ENCODE data around the gene GOLGA8S. TPM values are rescaled to one million over a fixed set of nuclear protein-coding genes. Genes with fewer than 3 reads are reported as not detected.
"Not testable (repeated sequence)": the region's sequence is repeated elsewhere in the genome, so short reads cannot be mapped to it uniquely, and the experiment has no call there.

The GOLGA8S gene
- total and polyA plus RNA-seq, 2 experiments from 2014 or later, result 0.05 TPM; not detected in 1

DNA sequence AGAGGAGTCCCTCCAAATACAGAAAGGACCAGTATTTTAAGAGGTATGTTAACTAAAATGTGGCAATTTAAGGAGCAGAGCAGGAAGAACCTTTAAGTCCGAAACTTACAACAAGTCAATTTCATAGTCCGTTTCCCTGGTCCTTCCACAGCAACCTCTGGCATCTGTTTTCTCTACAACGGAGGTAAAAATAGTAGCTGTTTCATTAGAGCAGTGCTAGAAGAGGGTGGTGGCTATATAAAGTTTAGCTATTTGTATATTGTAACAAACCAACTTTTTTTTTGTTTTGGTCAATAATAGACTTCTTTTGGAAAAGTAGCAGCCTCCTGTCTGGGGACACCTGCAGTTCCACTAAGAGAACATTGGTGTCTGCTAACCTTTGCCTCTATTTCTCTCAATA lies 17.3 kb downstream of the GOLGA8S start:
- H2AFZ ChIP-seq, result peak overlapping the region; percentile 86; the same call in 1 of the 2 replicates
- peaks cover 10% of the 10 kb centered on the region for H3K9me3 Mint-ChIP-seq
- H3K27me3 ChIP-seq (ENCODE audit: insufficient read depth); H3K9me2 ChIP-seq (ENCODE audit: insufficient read depth); H3K27ac Mint-ChIP-seq; H3K79me2 ChIP-seq (replicated peaks; ENCODE audit: insufficient read depth); H4K20me1 ChIP-seq (replicated peaks; ENCODE audit: insufficient read depth); H3K27me3 Mint-ChIP-seq (ENCODE audit: insufficient read depth, low read depth, poor library complexity); H3K36me3 Mint-ChIP-seq (ENCODE audit: low read depth); H3K36me3 ChIP-seq (ENCODE audit: insufficient read depth); H3K4me1 Mint-ChIP-seq; H3K4me3 ChIP-seq; H3K4me3 Mint-ChIP-seq; ATAC-seq; H3K4me1 ChIP-seq (ENCODE audit: insufficient read depth); H3F3A ChIP-seq (replicated peaks; ENCODE audit: low read depth); H3K27ac ChIP-seq (ENCODE audit: low read depth); DNase-seq (ENCODE audit: low spot score); H3K4me2 ChIP-seq: not testable (repeated sequence)

DNA sequence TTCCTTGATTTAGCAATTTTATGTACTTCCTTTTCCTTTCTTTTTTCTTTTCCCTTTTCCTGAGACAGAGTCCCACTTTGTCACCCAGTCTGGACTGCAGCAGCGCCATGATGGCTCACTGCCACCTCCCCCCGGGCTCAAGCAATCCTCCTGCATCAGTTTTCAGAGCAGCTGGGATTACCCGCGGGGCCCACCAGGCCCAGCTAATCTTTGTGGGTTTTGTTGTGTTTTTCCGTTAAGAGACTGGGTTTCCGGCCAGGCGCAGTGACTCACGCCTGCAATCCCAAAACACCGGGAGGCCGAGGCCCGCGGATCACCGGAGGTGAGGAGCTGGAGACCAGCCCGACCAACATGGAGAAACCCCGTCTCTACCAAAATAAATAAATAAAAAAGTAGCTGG lies 17.7 kb downstream of the GOLGA8S start:
- H2AFZ ChIP-seq, result peak overlapping the region; percentile 86; the same call in 1 of the 2 replicates
- H3K4me3 ChIP-seq, result no peak overlapping the region
- H3K4me3 Mint-ChIP-seq, result no peak overlapping the region
- H3K36me3 ChIP-seq (ENCODE audit: insufficient read depth), result no peaks in the 10 kb centered on the region
- no peaks in the 10 kb centered on the region for H3K27me3 ChIP-seq (ENCODE audit: insufficient read depth)
- TF ChIP-seq EZH2 (IDR thresholded peaks at IDR 0.05; ENCODE audit: low read depth, unreplicated experiment), result no peak
- TF ChIP-seq, protein P1, sequence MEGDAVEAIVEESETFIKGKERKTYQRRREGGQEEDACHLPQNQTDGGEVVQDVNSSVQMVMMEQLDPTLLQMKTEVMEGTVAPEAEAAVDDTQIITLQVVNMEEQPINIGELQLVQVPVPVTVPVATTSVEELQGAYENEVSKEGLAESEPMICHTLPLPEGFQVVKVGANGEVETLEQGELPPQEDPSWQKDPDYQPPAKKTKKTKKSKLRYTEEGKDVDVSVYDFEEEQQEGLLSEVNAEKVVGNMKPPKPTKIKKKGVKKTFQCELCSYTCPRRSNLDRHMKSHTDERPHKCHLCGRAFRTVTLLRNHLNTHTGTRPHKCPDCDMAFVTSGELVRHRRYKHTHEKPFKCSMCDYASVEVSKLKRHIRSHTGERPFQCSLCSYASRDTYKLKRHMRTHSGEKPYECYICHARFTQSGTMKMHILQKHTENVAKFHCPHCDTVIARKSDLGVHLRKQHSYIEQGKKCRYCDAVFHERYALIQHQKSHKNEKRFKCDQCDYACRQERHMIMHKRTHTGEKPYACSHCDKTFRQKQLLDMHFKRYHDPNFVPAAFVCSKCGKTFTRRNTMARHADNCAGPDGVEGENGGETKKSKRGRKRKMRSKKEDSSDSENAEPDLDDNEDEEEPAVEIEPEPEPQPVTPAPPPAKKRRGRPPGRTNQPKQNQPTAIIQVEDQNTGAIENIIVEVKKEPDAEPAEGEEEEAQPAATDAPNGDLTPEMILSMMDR (conservative IDR thresholded peaks at IDR 0.05; ENCODE audit: low read depth in 2 of 2), result no peak
- TF ChIP-seq, protein P2, sequence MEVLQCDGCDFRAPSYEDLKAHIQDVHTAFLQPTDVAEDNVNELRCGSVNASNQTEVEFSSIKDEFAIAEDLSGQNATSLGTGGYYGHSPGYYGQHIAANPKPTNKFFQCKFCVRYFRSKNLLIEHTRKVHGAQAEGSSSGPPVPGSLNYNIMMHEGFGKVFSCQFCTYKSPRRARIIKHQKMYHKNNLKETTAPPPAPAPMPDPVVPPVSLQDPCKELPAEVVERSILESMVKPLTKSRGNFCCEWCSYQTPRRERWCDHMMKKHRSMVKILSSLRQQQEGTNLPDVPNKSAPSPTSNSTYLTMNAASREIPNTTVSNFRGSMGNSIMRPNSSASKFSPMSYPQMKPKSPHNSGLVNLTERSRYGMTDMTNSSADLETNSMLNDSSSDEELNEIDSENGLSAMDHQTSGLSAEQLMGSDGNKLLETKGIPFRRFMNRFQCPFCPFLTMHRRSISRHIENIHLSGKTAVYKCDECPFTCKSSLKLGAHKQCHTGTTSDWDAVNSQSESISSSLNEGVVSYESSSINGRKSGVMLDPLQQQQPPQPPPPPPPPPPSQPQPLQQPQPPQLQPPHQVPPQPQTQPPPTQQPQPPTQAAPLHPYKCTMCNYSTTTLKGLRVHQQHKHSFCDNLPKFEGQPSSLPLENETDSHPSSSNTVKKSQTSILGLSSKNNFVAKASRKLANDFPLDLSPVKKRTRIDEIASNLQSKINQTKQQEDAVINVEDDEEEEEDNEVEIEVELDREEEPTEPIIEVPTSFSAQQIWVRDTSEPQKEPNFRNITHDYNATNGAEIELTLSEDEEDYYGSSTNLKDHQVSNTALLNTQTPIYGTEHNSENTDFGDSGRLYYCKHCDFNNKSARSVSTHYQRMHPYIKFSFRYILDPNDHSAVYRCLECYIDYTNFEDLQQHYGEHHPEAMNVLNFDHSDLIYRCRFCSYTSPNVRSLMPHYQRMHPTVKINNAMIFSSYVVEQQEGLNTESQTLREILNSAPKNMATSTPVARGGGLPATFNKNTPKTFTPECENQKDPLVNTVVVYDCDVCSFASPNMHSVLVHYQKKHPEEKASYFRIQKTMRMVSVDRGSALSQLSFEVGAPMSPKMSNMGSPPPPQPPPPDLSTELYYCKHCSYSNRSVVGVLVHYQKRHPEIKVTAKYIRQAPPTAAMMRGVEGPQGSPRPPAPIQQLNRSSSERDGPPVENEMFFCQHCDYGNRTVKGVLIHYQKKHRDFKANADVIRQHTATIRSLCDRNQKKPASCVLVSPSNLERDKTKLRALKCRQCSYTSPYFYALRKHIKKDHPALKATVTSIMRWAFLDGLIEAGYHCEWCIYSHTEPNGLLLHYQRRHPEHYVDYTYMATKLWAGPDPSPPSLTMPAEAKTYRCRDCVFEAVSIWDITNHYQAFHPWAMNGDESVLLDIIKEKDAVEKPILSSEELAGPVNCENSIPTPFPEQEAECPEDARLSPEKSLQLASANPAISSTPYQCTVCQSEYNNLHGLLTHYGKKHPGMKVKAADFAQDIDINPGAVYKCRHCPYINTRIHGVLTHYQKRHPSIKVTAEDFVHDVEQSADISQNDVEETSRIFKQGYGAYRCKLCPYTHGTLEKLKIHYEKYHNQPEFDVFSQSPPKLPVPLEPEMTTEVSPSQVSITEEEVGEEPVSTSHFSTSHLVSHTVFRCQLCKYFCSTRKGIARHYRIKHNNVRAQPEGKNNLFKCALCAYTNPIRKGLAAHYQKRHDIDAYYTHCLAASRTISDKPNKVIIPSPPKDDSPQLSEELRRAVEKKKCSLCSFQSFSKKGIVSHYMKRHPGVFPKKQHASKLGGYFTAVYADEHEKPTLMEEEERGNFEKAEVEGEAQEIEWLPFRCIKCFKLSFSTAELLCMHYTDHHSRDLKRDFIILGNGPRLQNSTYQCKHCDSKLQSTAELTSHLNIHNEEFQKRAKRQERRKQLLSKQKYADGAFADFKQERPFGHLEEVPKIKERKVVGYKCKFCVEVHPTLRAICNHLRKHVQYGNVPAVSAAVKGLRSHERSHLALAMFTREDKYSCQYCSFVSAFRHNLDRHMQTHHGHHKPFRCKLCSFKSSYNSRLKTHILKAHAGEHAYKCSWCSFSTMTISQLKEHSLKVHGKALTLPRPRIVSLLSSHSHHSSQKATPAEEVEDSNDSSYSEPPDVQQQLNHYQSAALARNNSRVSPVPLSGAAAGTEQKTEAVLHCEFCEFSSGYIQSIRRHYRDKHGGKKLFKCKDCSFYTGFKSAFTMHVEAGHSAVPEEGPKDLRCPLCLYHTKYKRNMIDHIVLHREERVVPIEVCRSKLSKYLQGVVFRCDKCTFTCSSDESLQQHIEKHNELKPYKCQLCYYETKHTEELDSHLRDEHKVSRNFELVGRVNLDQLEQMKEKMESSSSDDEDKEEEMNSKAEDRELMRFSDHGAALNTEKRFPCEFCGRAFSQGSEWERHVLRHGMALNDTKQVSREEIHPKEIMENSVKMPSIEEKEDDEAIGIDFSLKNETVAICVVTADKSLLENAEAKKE (CRISPR knock-in tag; IDR thresholded peaks at IDR 0.05), result no peak
- TF ChIP-seq, protein P3, sequence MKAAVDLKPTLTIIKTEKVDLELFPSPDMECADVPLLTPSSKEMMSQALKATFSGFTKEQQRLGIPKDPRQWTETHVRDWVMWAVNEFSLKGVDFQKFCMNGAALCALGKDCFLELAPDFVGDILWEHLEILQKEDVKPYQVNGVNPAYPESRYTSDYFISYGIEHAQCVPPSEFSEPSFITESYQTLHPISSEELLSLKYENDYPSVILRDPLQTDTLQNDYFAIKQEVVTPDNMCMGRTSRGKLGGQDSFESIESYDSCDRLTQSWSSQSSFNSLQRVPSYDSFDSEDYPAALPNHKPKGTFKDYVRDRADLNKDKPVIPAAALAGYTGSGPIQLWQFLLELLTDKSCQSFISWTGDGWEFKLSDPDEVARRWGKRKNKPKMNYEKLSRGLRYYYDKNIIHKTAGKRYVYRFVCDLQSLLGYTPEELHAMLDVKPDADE (IDR thresholded peaks at IDR 0.05), result no peak
- TF ChIP-seq CREB1 (CRISPR knock-in tag; IDR thresholded peaks at IDR 0.05; ENCODE audit: low read depth), result no peak
- TF ChIP-seq NANOG (IDR thresholded peaks at IDR 0.05; ENCODE audit: borderline replicate concordance), result no peak
- no peak for TF ChIP-seq ZNF114 (CRISPR knock-in tag; IDR thresholded peaks at IDR 0.05)
- TF ChIP-seq POLR2AphosphoS5 (IDR thresholded peaks at IDR 0.05; ENCODE audit: low read depth), result no peak
- H3K27me3 Mint-ChIP-seq (ENCODE audit: insufficient read depth, low read depth, poor library complexity), result peaks cover 3% of the 10 kb centered on the region
- no peaks in the 10 kb centered on the region for H3F3A ChIP-seq (replicated peaks; ENCODE audit: low read depth)
- DNase-seq (ENCODE audit: low spot score), result peak; percentile 21
- no peak overlapping the region for H3K27ac ChIP-seq (ENCODE audit: low read depth)
- no peak overlapping the region for H3K27ac Mint-ChIP-seq
- no peaks in the 10 kb centered on the region for H3K4me1 ChIP-seq (ENCODE audit: insufficient read depth)
- H3K4me1 Mint-ChIP-seq, result peaks cover 4% of the 10 kb centered on the region; the same call in 1 of the 3 replicates
- no peaks in the 10 kb centered on the region for H3K9me2 ChIP-seq (ENCODE audit: insufficient read depth)
- no peak; the same call in 2 of the 3 replicates for ATAC-seq
- H3K79me2 ChIP-seq (replicated peaks; ENCODE audit: insufficient read depth), result no peaks in the 10 kb centered on the region
- no peaks in the 10 kb centered on the region for H3K36me3 Mint-ChIP-seq (ENCODE audit: low read depth)
- H3K9me3 Mint-ChIP-seq, result peaks cover 10% of the 10 kb centered on the region
- no peaks in the 10 kb centered on the region; the same call in 1 of the 2 replicates for H4K20me1 ChIP-seq (replicated peaks; ENCODE audit: insufficient read depth)
- no peak overlapping the region for H3K4me2 ChIP-seq
